ENCODE data around the gene SLC35A4.
"Not testable (repeated sequence)": the region's sequence is repeated elsewhere in the genome, so short reads cannot be mapped to it uniquely, and the experiment has no call there.

SLC35A4 gene

GRCh38 chr5:140576776-140577201, 12.2 kb downstream of the SLC35A4 start:
- H3K4me3 Mint-ChIP-seq = no peak overlapping the region
- DNase-seq = no peak
- H3K27me3 Mint-ChIP-seq = no peaks in the 10 kb centered on the region
- H3K36me3 Mint-ChIP-seq (ENCODE audit: insufficient read depth) = no peaks in the 10 kb centered on the region
- H3K4me1 Mint-ChIP-seq (ENCODE audit: low read depth in 2 of 2) = no peaks in the 10 kb centered on the region
- ATAC-seq (replicated peaks) = no peak
- H3K9me3 Mint-ChIP-seq = no peaks in the 10 kb centered on the region
- H3K27ac Mint-ChIP-seq = peak overlapping the region in 1 of 2 donors; percentile 38

GRCh38 chr5:140579188-140579747, 14.6 kb downstream of the SLC35A4 start:
- H3K36me3 Mint-ChIP-seq (ENCODE audit: insufficient read depth); H3K9me3 Mint-ChIP-seq: not testable (repeated sequence)

GRCh38 chr5:140587495-140587894, 22.9 kb downstream of the SLC35A4 start:
- no peaks in the 10 kb centered on the region for H3K4me1 Mint-ChIP-seq (ENCODE audit: low read depth in 2 of 2)
- H3K4me3 Mint-ChIP-seq = no peak overlapping the region
- DNase-seq (no peak), ATAC-seq (replicated peaks) (no peak)
- peaks cover 0 to 15% of the 10 kb centered on the region in 2 donors for H3K27me3 Mint-ChIP-seq
- H3K36me3 Mint-ChIP-seq (ENCODE audit: insufficient read depth) = peaks cover 2% of the 10 kb centered on the region
- H3K9me3 Mint-ChIP-seq = no peaks in the 10 kb centered on the region
- no peak overlapping the region for H3K27ac Mint-ChIP-seq

More at GRCh38 chr5:140579188-140579747, 14.6 kb downstream of the SLC35A4 start:
- not testable (repeated sequence) for ATAC-seq (replicated peaks); H3K4me3 Mint-ChIP-seq; DNase-seq; H3K27ac Mint-ChIP-seq; H3K4me1 Mint-ChIP-seq (ENCODE audit: low read depth in 2 of 2)
- H3K27me3 Mint-ChIP-seq = peaks cover 0 to 16% of the 10 kb centered on the region in 2 donors

GRCh38 chr5:140588311-140589070, 23.9 kb downstream of the SLC35A4 start:
- DNase-seq = no peak
- ATAC-seq (replicated peaks) = no peak
- Mint-ChIP-seq H3K9me3 (no peaks in the 10 kb centered on the region), H3K4me3 (no peak overlapping the region), H3K27ac (no peak overlapping the region), H3K27me3 (peaks cover 0 to 5% of the 10 kb centered on the region in 2 donors), H3K36me3 (ENCODE audit: insufficient read depth) (peaks cover 2% of the 10 kb centered on the region), H3K4me1 (ENCODE audit: low read depth in 2 of 2) (no peaks in the 10 kb centered on the region)

- Mint-ChIP-seq H3K4me1 (ENCODE audit: low read depth in 2 of 2) (peaks cover 0 to 1% of the 10 kb centered on the region in 2 donors), H3K27me3 (peaks cover 7 to 14% of the 10 kb centered on the region in 2 donors), H3K4me3 (no peak overlapping the region), H3K27ac (no peak overlapping the region), H3K36me3 (ENCODE audit: insufficient read depth) (peaks cover 2% of the 10 kb centered on the region), H3K9me3 (no peaks in the 10 kb centered on the region)
- DNase-seq (no peak), ATAC-seq (replicated peaks) (no peak)
Observed at GRCh38 chr5:140590861-140591260, 26.2 kb downstream of the SLC35A4 start.

GRCh38 chr5:140591747-140592372, 27.2 kb downstream of the SLC35A4 start:
- Mint-ChIP-seq H3K36me3 (ENCODE audit: insufficient read depth) (peaks cover 2% of the 10 kb centered on the region), H3K4me3 (no peak overlapping the region), H3K27me3 (peaks cover 8 to 16% of the 10 kb centered on the region in 2 donors), H3K9me3 (no peaks in the 10 kb centered on the region), H3K4me1 (ENCODE audit: low read depth in 2 of 2) (peaks cover 0 to 1% of the 10 kb centered on the region in 2 donors), H3K27ac (no peak overlapping the region)
- ATAC-seq (replicated peaks) (no peak), DNase-seq (no peak)

GRCh38 chr5:140593070-140593469, 28.4 kb downstream of the SLC35A4 start:
- ATAC-seq (replicated peaks); H3K4me1 Mint-ChIP-seq (ENCODE audit: low read depth in 2 of 2); H3K27ac Mint-ChIP-seq; H3K36me3 Mint-ChIP-seq (ENCODE audit: insufficient read depth); H3K9me3 Mint-ChIP-seq; DNase-seq: not testable (repeated sequence)
- Mint-ChIP-seq H3K27me3 (peaks cover 8 to 16% of the 10 kb centered on the region in 2 donors), H3K4me3 (peak overlapping the region in 1 of 2 donors; percentile 33)

GRCh38 chr5:140594169-140594568, 29.5 kb downstream of the SLC35A4 start:
- no peak for DNase-seq
- peaks cover 0 to 1% of the 10 kb centered on the region in 2 donors for H3K4me1 Mint-ChIP-seq (ENCODE audit: low read depth in 2 of 2)
- no peak for ATAC-seq (replicated peaks)
- no peaks in the 10 kb centered on the region for H3K9me3 Mint-ChIP-seq
- H3K4me3 Mint-ChIP-seq = no peak overlapping the region
- H3K27me3 Mint-ChIP-seq = peaks cover 8 to 16% of the 10 kb centered on the region in 2 donors
- no peaks in the 10 kb centered on the region for H3K36me3 Mint-ChIP-seq (ENCODE audit: insufficient read depth)
- H3K27ac Mint-ChIP-seq = no peak overlapping the region

- no peak for DNase-seq
- no peak overlapping the region for H3K27ac Mint-ChIP-seq
- peaks cover 8 to 16% of the 10 kb centered on the region in 2 donors for H3K27me3 Mint-ChIP-seq
- no peak for ATAC-seq (replicated peaks)
- H3K36me3 Mint-ChIP-seq (ENCODE audit: insufficient read depth) = no peaks in the 10 kb centered on the region
- no peak overlapping the region for H3K4me3 Mint-ChIP-seq
- H3K4me1 Mint-ChIP-seq (ENCODE audit: low read depth in 2 of 2) = peaks cover 0 to 1% of the 10 kb centered on the region in 2 donors
- H3K9me3 Mint-ChIP-seq = no peaks in the 10 kb centered on the region
Observed at GRCh38 chr5:140595538-140596300, 31.1 kb downstream of the SLC35A4 start.

GRCh38 chr5:140596321-140596741, 31.7 kb downstream of the SLC35A4 start:
- peaks cover 8 to 16% of the 10 kb centered on the region in 2 donors for H3K27me3 Mint-ChIP-seq
- no peaks in the 10 kb centered on the region for H3K36me3 Mint-ChIP-seq (ENCODE audit: insufficient read depth)
- H3K9me3 Mint-ChIP-seq = no peaks in the 10 kb centered on the region
- H3K4me3 Mint-ChIP-seq = no peak overlapping the region
- DNase-seq = no peak
- ATAC-seq (replicated peaks) = no peak
- no peak overlapping the region for H3K27ac Mint-ChIP-seq
- H3K4me1 Mint-ChIP-seq (ENCODE audit: low read depth in 2 of 2) = peaks cover 0 to 1% of the 10 kb centered on the region in 2 donors

- no peak for DNase-seq
- H3K27ac Mint-ChIP-seq = no peak overlapping the region
- no peaks in the 10 kb centered on the region for H3K9me3 Mint-ChIP-seq
- H3K4me3 Mint-ChIP-seq = no peak overlapping the region
- no peak for ATAC-seq (replicated peaks)
- H3K27me3 Mint-ChIP-seq = peaks cover 8 to 16% of the 10 kb centered on the region in 2 donors
- H3K4me1 Mint-ChIP-seq (ENCODE audit: low read depth in 2 of 2) = peaks cover 0 to 1% of the 10 kb centered on the region in 2 donors
- no peaks in the 10 kb centered on the region for H3K36me3 Mint-ChIP-seq (ENCODE audit: insufficient read depth)
Observed at GRCh38 chr5:140598836-140599235, 34.2 kb downstream of the SLC35A4 start.

GRCh38 chr5:140600096-140600495, 35.5 kb downstream of the SLC35A4 start:
- DNase-seq (no peak), ATAC-seq (replicated peaks) (no peak)
- Mint-ChIP-seq H3K4me3 (no peak overlapping the region), H3K9me3 (no peaks in the 10 kb centered on the region), H3K27ac (no peak overlapping the region), H3K4me1 (ENCODE audit: low read depth in 2 of 2) (peaks cover 0 to 1% of the 10 kb centered on the region in 2 donors), H3K27me3 (peaks cover 8 to 9% of the 10 kb centered on the region in 2 donors), H3K36me3 (ENCODE audit: insufficient read depth) (no peaks in the 10 kb centered on the region)

GRCh38 chr5:140602147-140602546, 37.5 kb downstream of the SLC35A4 start:
- Mint-ChIP-seq H3K4me3 (no peak overlapping the region), H3K27me3 (no peaks in the 10 kb centered on the region), H3K27ac (no peak overlapping the region), H3K9me3 (no peaks in the 10 kb centered on the region), H3K36me3 (ENCODE audit: insufficient read depth) (no peaks in the 10 kb centered on the region), H3K4me1 (ENCODE audit: low read depth in 2 of 2) (no peaks in the 10 kb centered on the region)
- no peak for DNase-seq
- ATAC-seq (replicated peaks) = no peak

All from effector memory CD8-positive, alpha-beta T cell (primary cell).